Measurements from ENCODE around the gene ADH5.
"Not testable (repeated sequence)": the region's sequence is repeated elsewhere in the genome, so short reads cannot be mapped to it uniquely, and the experiment has no call there.

ADH5 gene

GRCh38 chr4:99029018-99029735, 59.4 kb downstream of the ADH5 start:
- DNase-seq, result no peak

GRCh38 chr4:99028187-99028586, 60.4 kb downstream of the ADH5 start:
- no peak for DNase-seq

GRCh38 chr4:99027304-99027703, 61.3 kb downstream of the ADH5 start:
- no peak for DNase-seq

- no peak for DNase-seq
These were observed 63.1 kb downstream of the ADH5 start for GRCh38 chr4:99025506-99025905.

GRCh38 chr4:99024481-99025275, 63.9 kb downstream of the ADH5 start:
- DNase-seq, result no peak

GRCh38 chr4:99023800-99024251, 64.8 kb downstream of the ADH5 start:
- DNase-seq, result not testable (repeated sequence)

- DNase-seq, result no peak
These were observed 66.0 kb downstream of the ADH5 start for GRCh38 chr4:99022566-99022965.

- DNase-seq, result no peak
These were observed 67.2 kb downstream of the ADH5 start for GRCh38 chr4:99021386-99021785.
